ENCODE measurements around the gene NDFIP2.

DNA sequence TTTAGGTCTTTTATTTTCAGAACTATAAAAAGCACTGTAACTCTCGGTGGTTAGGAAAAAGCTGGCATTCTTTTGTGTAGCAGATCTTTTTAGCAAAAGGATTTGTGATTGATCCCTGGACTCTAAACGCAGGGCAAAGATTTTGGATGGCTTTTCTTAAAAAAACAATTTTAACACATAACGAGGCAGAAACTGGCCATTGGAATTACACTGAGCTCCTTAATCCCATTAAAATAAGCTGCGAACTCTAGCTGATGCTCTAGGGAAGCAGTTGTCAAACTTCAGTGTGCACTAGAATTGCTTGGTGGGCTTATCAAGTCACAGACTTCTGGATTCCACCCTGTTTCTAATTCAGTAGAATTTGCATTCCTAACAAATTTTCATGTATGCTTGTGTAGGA lies 33.8 kb upstream of the NDFIP2 start:
- TF ChIP-seq, protein P1, sequence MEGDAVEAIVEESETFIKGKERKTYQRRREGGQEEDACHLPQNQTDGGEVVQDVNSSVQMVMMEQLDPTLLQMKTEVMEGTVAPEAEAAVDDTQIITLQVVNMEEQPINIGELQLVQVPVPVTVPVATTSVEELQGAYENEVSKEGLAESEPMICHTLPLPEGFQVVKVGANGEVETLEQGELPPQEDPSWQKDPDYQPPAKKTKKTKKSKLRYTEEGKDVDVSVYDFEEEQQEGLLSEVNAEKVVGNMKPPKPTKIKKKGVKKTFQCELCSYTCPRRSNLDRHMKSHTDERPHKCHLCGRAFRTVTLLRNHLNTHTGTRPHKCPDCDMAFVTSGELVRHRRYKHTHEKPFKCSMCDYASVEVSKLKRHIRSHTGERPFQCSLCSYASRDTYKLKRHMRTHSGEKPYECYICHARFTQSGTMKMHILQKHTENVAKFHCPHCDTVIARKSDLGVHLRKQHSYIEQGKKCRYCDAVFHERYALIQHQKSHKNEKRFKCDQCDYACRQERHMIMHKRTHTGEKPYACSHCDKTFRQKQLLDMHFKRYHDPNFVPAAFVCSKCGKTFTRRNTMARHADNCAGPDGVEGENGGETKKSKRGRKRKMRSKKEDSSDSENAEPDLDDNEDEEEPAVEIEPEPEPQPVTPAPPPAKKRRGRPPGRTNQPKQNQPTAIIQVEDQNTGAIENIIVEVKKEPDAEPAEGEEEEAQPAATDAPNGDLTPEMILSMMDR (IDR thresholded peaks at IDR 0.05; ENCODE audit: insufficient read depth, low read length) = no peak
- TF ChIP-seq, protein P2, sequence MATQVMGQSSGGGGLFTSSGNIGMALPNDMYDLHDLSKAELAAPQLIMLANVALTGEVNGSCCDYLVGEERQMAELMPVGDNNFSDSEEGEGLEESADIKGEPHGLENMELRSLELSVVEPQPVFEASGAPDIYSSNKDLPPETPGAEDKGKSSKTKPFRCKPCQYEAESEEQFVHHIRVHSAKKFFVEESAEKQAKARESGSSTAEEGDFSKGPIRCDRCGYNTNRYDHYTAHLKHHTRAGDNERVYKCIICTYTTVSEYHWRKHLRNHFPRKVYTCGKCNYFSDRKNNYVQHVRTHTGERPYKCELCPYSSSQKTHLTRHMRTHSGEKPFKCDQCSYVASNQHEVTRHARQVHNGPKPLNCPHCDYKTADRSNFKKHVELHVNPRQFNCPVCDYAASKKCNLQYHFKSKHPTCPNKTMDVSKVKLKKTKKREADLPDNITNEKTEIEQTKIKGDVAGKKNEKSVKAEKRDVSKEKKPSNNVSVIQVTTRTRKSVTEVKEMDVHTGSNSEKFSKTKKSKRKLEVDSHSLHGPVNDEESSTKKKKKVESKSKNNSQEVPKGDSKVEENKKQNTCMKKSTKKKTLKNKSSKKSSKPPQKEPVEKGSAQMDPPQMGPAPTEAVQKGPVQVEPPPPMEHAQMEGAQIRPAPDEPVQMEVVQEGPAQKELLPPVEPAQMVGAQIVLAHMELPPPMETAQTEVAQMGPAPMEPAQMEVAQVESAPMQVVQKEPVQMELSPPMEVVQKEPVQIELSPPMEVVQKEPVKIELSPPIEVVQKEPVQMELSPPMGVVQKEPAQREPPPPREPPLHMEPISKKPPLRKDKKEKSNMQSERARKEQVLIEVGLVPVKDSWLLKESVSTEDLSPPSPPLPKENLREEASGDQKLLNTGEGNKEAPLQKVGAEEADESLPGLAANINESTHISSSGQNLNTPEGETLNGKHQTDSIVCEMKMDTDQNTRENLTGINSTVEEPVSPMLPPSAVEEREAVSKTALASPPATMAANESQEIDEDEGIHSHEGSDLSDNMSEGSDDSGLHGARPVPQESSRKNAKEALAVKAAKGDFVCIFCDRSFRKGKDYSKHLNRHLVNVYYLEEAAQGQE (IDR thresholded peaks at IDR 0.05; ENCODE audit: insufficient replicate concordance, low read depth) = no peak
- TF ChIP-seq GABPA (IDR thresholded peaks at IDR 0.05; ENCODE audit: low read depth) = no peak
- TF ChIP-seq POLR2AphosphoS5 (IDR thresholded peaks at IDR 0.05; ENCODE audit: low read depth) = no peak
- TF ChIP-seq SPI1 (IDR thresholded peaks at IDR 0.05; ENCODE audit: borderline replicate concordance, low read depth) = no peak

Data from HL-60 (cell line).